GM21381 (cell line): Measurements from ENCODE around the gene LIPC.

ENCODE experiments used
- ATAC-seq: cut with Tn5 transposase; IDR thresholded peaks from one replicate; pipeline ENCODE4 v1.9.1; 2021; ENCODE audit warnings: mild to moderate bottlenecking, moderate library complexity; ENCODE audit not compliant: unreplicated experiment

Gene LIPC

GRCh38 chr15:58549013-58549784 lies 117.4 kb downstream of the LIPC start:
- no peak for ATAC-seq

GRCh38 chr15:58549785-58550074 lies 117.9 kb downstream of the LIPC start:
- ATAC-seq, result no peak

- ATAC-seq, result no peak
Measured at GRCh38 chr15:58551084-58551763, 119.4 kb downstream of the LIPC start.

GRCh38 chr15:58551764-58552504 lies 120.1 kb downstream of the LIPC start:
- ATAC-seq, result no peak

- ATAC-seq, result no peak
Measured at GRCh38 chr15:58552505-58553364, 120.9 kb downstream of the LIPC start.

GRCh38 chr15:58553365-58553918 lies 121.7 kb downstream of the LIPC start:
- ATAC-seq, result no peak

- no peak for ATAC-seq
Measured at GRCh38 chr15:58554758-58555157, 123.0 kb downstream of the LIPC start.

GRCh38 chr15:58555162-58556027 lies 123.6 kb downstream of the LIPC start:
- ATAC-seq, result no peak

GRCh38 chr15:58556028-58556361 lies 124.2 kb downstream of the LIPC start:
- no peak for ATAC-seq

- ATAC-seq, result no peak
Measured at GRCh38 chr15:58556541-58556940, 124.8 kb downstream of the LIPC start.

GRCh38 chr15:58558777-58559176 lies 127.0 kb downstream of the LIPC start:
- no peak for ATAC-seq

GRCh38 chr15:58559904-58560588 lies 128.3 kb downstream of the LIPC start:
- ATAC-seq, result no peak

GRCh38 chr15:58561321-58561720 lies 129.5 kb downstream of the LIPC start:
- ATAC-seq, result no peak

GRCh38 chr15:58562135-58562534 lies 130.3 kb downstream of the LIPC start:
- ATAC-seq, result no peak

- no peak for ATAC-seq
Measured at GRCh38 chr15:58564981-58565380, 133.2 kb downstream of the LIPC start.

- no peak for ATAC-seq
Measured at GRCh38 chr15:58565619-58566018, 133.8 kb downstream of the LIPC start.

GRCh38 chr15:58566029-58566428 lies 134.2 kb downstream of the LIPC start:
- ATAC-seq, result no peak

- no peak for ATAC-seq
Measured at GRCh38 chr15:58568157-58568571, 136.4 kb downstream of the LIPC start.

GRCh38 chr15:58569455-58569854 lies 137.7 kb downstream of the LIPC start:
- no peak for ATAC-seq
